ENCODE results near the gene RPS19.

DNA sequence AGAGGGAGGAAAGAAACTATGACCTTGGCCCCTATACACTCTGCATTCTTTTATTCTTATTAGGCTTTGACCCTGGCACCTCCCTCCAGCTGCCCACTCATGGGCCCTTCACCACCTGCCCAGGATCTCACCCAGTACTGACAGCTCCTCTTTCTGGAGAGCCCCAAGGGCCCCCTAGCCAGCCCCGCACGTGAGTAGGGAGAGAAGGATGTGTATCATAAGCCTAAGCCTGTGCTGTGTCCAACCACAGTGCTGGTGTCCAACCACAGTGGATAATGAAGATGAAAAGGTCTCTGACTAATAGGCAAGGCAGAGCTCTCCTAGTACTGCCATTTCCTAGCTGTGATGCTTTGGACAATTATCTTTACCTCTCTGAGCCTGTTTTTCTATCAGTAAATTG, 11.0 kb upstream of the RPS19 start:
- TF ChIP-seq, protein P1, sequence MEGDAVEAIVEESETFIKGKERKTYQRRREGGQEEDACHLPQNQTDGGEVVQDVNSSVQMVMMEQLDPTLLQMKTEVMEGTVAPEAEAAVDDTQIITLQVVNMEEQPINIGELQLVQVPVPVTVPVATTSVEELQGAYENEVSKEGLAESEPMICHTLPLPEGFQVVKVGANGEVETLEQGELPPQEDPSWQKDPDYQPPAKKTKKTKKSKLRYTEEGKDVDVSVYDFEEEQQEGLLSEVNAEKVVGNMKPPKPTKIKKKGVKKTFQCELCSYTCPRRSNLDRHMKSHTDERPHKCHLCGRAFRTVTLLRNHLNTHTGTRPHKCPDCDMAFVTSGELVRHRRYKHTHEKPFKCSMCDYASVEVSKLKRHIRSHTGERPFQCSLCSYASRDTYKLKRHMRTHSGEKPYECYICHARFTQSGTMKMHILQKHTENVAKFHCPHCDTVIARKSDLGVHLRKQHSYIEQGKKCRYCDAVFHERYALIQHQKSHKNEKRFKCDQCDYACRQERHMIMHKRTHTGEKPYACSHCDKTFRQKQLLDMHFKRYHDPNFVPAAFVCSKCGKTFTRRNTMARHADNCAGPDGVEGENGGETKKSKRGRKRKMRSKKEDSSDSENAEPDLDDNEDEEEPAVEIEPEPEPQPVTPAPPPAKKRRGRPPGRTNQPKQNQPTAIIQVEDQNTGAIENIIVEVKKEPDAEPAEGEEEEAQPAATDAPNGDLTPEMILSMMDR (IDR thresholded peaks at IDR 0.05 in 4 of 5, conservative IDR thresholded peaks at IDR 0.05 in 1 of 5), result no peak
- no peak for TF ChIP-seq POLR2A (IDR thresholded peaks at IDR 0.05)

Data from gastrocnemius medialis (tissue), 4 donors.